ENCODE data around the gene ANKS1A.

Gene ANKS1A

DNA sequence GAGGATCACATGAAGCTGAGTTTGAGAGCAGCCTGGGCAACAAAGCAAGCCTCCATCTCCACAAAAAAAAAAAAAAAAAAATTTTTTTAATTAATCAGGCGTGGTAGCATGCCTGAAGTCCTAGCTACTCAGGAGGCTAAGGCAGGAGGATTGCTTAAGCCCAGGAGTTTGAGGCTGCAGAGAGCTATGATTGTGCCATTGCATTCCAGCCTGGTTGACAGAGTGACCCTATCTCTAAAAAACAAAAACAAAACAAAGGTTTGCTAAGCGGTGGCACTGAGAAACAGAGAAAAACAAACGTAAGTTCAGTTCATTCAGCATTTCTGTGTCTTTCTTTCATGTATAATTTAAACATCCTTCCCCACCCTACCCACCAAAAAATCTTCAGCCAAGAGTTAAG lies 78.4 kb downstream of the ANKS1A start:
- no peak overlapping the region for H3K27ac Mint-ChIP-seq
- H3K4me1 Mint-ChIP-seq (ENCODE audit: low read depth), result no peaks in the 10 kb centered on the region
- no peak overlapping the region for H3K4me3 Mint-ChIP-seq
- no peak for DNase-seq (ENCODE audit: low spot score)
- no peaks in the 10 kb centered on the region for H3K36me3 Mint-ChIP-seq (ENCODE audit: low read depth)
- H3K27me3 Mint-ChIP-seq (ENCODE audit: low read depth), result no peaks in the 10 kb centered on the region
- no peaks in the 10 kb centered on the region for H3K9me3 Mint-ChIP-seq

DNA sequence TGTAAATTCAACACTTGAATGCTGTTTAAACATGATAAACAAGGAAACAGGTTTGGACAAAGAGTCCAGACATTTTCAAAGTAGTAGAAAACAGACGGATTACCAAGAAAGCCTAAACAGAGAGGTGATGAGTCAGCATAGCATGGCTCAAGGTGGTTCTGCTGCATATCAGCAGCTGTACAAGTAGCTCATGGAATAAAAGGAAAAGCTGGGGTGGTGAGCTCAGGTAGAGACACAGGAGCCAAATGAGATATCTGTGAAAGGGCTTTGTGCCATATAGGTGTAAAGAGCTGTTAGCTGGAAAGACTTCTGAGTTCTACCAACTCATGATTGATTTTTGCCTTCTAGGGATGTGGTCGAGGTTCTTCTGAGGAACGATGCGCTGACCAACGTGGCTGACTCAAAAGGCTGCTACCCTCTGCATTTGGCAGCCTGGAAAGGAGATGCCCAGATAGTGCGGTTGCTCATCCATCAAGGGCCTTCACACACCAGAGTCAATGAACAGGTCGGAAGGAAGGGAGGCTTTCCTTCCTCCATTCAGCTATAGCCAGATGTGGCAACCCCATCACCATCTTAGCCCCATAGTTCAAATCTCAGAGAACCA lies 80.7 kb downstream of the ANKS1A start:
- no peaks in the 10 kb centered on the region for H3K9me3 Mint-ChIP-seq
- no peaks in the 10 kb centered on the region for H3K36me3 Mint-ChIP-seq (ENCODE audit: low read depth)
- no peaks in the 10 kb centered on the region for H3K4me1 Mint-ChIP-seq (ENCODE audit: low read depth)
- DNase-seq (ENCODE audit: low spot score), result no peak
- no peaks in the 10 kb centered on the region for H3K27me3 Mint-ChIP-seq (ENCODE audit: low read depth)
- H3K27ac Mint-ChIP-seq, result no peak overlapping the region
- H3K4me3 Mint-ChIP-seq, result no peak overlapping the region

DNA sequence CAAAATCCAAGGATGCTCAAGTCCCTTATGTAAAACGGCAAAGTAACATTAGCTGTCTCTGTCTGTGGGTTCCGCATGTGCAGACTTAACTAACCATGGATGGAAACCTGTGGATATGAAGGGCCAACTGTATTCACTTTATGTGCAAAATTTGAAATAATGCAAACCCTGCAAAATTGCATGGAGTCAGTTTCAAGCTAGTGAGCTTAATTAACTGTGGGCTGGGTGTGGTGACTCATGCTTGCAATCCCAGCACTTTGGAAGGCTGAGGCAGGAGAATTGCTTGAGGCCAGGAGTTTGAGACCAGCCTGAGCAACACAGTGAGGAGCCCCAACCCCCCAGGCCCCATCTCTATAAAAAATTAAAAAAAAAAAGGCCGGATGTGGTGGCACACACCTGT lies 81.4 kb downstream of the ANKS1A start:
- Mint-ChIP-seq H3K9me3 (no peaks in the 10 kb centered on the region), H3K27ac (no peak overlapping the region), H3K27me3 (ENCODE audit: low read depth) (no peaks in the 10 kb centered on the region), H3K4me3 (no peak overlapping the region), H3K4me1 (ENCODE audit: low read depth) (no peaks in the 10 kb centered on the region), H3K36me3 (ENCODE audit: low read depth) (no peaks in the 10 kb centered on the region)
- no peak for DNase-seq (ENCODE audit: low spot score)

DNA sequence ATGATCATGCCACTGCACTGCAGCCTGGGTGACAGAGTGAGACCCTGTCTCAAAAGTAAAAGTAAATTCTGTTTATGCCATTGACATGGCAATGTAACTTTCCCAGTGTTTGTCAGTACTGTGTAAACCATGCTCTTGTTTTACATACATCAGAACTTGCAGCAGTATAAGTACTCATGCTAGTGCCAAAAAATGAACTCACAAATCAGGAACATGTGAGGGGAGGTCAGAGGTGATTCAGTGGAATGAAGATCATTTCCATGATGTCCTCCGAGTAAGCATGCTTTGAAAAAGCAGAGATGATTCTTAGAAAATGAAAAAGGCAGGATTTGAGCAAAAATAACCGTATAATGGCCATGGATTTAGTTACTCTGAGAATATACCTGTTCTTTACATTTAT lies 81.9 kb downstream of the ANKS1A start:
- H3K9me3 Mint-ChIP-seq, result no peaks in the 10 kb centered on the region
- H3K27me3 Mint-ChIP-seq (ENCODE audit: low read depth), result no peaks in the 10 kb centered on the region
- H3K4me1 Mint-ChIP-seq (ENCODE audit: low read depth), result no peaks in the 10 kb centered on the region
- no peak for DNase-seq (ENCODE audit: low spot score)
- H3K27ac Mint-ChIP-seq, result no peak overlapping the region
- no peak overlapping the region for H3K4me3 Mint-ChIP-seq
- H3K36me3 Mint-ChIP-seq (ENCODE audit: low read depth), result no peaks in the 10 kb centered on the region

DNA sequence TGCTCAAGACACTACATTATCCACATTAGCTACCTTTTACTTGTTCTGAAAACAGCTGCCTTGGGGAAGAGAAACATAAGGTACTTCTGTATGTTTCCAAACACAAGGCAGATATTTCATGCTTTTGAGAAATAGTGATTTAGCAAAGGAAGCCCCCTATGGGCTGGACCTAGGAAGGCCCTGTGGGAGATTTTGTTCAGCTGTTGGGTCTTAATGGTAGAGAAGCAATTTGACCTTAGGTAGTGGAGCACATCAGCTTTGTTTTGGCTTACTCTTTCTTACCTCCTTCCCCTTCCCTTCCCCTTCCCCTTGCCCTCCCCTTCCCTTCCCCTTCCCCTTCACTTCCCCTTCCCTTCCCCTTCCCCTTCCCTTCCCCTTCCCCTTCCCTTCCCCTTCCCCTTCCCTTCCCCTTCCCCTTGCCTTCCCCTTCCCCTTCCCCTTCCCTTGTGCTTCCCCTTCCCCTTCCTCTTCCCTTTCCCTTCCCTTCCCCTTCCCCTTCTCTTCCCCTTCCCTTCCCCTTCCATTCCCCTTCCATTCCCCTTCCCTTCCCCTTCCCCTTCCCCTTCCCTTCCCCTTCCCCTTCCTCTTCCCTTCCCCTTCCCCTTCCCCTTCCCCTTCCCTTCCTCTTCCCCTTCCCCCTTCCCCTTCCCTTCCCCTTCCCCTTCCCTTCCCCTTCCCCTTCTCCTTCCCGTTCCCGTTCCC lies 84.6 kb downstream of the ANKS1A start:
- no peak for DNase-seq (ENCODE audit: low spot score)
- H3K4me1 Mint-ChIP-seq (ENCODE audit: low read depth), result no peaks in the 10 kb centered on the region
- no peaks in the 10 kb centered on the region for H3K36me3 Mint-ChIP-seq (ENCODE audit: low read depth)
- no peak overlapping the region for H3K4me3 Mint-ChIP-seq
- H3K27me3 Mint-ChIP-seq (ENCODE audit: low read depth), result no peaks in the 10 kb centered on the region
- H3K9me3 Mint-ChIP-seq, result no peaks in the 10 kb centered on the region
- H3K27ac Mint-ChIP-seq, result no peak overlapping the region

DNA sequence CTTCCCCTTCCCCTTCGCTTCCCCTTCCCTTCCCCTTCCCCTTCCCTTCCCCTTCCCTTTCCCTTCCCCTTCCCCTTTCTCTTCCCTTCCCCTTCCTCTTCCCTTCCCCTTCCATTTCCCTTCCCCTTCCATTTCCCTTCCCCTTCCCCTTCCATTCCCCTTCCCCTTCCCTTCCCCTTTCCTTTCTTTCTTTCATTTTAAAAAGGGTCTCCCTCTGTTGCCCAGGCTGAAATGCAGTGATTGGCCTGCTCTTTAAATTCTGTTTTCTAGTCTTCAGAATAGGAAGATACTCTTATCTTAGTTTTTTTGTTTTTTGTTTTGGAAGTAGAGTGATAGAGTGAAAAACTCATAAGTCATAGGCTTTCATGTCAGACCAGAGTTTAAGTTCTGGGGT lies 85.2 kb downstream of the ANKS1A start:
- Mint-ChIP-seq H3K9me3 (no peaks in the 10 kb centered on the region), H3K36me3 (ENCODE audit: low read depth) (no peaks in the 10 kb centered on the region), H3K27ac (no peak overlapping the region), H3K4me3 (no peak overlapping the region), H3K27me3 (ENCODE audit: low read depth) (no peaks in the 10 kb centered on the region), H3K4me1 (ENCODE audit: low read depth) (no peaks in the 10 kb centered on the region)
- no peak for DNase-seq (ENCODE audit: low spot score)

DNA sequence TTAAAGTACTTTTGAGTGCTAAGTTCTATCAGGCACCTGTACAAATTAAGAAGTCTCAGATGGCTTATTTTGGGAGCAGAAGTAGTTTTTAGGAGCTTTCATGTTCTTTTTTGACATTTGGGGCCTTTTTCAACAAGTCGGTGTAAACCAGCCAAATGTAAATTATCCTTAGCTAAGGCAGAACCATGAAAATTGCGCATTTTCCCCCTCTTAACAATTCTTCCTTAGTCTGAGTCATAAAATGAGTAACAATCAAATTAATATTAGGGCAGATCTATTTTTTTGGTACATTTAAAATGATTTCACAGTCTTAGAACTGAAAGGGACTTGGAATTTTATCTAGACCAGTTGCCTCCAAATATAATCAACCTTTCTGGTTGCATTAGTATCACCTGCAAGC lies 87.2 kb downstream of the ANKS1A start:
- H3K4me3 Mint-ChIP-seq, result no peak overlapping the region
- DNase-seq (ENCODE audit: low spot score), result no peak
- no peaks in the 10 kb centered on the region for H3K9me3 Mint-ChIP-seq
- H3K27me3 Mint-ChIP-seq (ENCODE audit: low read depth), result no peaks in the 10 kb centered on the region
- no peaks in the 10 kb centered on the region for H3K4me1 Mint-ChIP-seq (ENCODE audit: low read depth)
- H3K27ac Mint-ChIP-seq, result no peak overlapping the region
- no peaks in the 10 kb centered on the region for H3K36me3 Mint-ChIP-seq (ENCODE audit: low read depth)

DNA sequence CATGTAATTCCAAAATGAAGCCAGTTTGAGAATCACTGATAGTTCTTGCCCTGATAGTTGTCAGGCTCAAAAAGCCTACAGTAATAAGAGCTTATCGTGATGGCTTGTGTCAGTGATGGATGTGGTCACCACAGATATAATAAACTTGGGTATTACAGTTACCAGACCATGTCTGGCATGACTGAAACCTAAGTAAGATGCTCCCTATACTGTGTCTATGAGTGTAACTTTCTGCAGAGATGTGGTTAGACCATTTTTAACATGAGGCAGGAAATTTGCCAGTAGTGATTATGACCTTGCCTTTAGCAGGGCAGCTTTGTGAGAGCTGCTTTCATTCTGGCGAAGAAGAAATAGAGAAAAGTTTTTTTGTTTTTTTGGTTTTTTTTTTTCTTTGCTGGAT lies 90.2 kb downstream of the ANKS1A start:
- H3K27me3 Mint-ChIP-seq (ENCODE audit: low read depth), result no peaks in the 10 kb centered on the region
- H3K4me1 Mint-ChIP-seq (ENCODE audit: low read depth), result no peaks in the 10 kb centered on the region
- H3K36me3 Mint-ChIP-seq (ENCODE audit: low read depth), result peaks cover 4% of the 10 kb centered on the region
- no peak overlapping the region for H3K27ac Mint-ChIP-seq
- H3K9me3 Mint-ChIP-seq, result no peaks in the 10 kb centered on the region
- no peak for DNase-seq (ENCODE audit: low spot score)
- no peak overlapping the region for H3K4me3 Mint-ChIP-seq

DNA sequence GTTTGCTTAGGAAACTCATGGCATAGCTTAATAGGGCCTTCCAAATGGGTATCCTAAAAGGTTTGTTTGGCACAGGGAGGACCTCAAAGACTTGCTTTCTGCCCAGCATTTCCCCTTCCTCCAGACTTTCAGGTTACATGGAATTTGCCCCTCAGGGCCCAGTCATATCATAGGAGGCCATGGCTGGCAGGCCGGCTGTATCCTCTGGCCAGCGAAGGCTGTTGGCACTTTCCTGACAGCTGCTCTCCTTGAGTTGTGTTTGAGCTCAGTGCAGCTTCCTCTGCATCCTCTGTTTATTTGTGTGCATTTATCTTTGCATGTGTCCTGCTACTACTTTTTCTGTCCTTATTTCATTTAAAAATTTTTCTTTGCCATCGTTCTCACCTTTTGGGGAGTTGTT lies 90.9 kb downstream of the ANKS1A start:
- no peak overlapping the region for H3K4me3 Mint-ChIP-seq
- no peaks in the 10 kb centered on the region for H3K4me1 Mint-ChIP-seq (ENCODE audit: low read depth)
- no peaks in the 10 kb centered on the region for H3K27me3 Mint-ChIP-seq (ENCODE audit: low read depth)
- no peak overlapping the region for H3K27ac Mint-ChIP-seq
- no peak for DNase-seq (ENCODE audit: low spot score)
- peaks cover 4% of the 10 kb centered on the region for H3K36me3 Mint-ChIP-seq (ENCODE audit: low read depth)
- H3K9me3 Mint-ChIP-seq, result no peaks in the 10 kb centered on the region

DNA sequence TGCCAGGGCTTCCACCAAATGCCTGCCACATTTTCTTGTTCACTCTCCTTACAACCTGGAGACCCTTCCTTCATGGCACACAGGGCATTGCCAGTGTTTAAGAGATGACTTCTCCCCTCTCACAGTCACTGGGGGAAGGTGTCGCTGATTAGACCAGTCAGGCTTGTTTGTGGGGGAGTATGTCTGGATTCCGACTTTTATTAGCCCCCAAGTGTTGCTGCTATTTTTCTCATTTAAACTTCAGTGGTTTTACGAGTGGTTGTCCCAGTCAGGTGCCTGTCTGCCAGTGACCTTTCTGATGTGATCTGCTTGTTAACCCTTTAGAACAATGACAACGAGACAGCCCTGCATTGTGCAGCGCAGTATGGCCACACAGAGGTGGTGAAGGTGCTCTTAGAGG lies 92.3 kb downstream of the ANKS1A start:
- Mint-ChIP-seq H3K27me3 (ENCODE audit: low read depth) (no peaks in the 10 kb centered on the region), H3K4me1 (ENCODE audit: low read depth) (no peaks in the 10 kb centered on the region), H3K27ac (no peak overlapping the region), H3K36me3 (ENCODE audit: low read depth) (peaks cover 5% of the 10 kb centered on the region), H3K9me3 (no peaks in the 10 kb centered on the region), H3K4me3 (no peak overlapping the region)
- DNase-seq (ENCODE audit: low spot score), result no peak

DNA sequence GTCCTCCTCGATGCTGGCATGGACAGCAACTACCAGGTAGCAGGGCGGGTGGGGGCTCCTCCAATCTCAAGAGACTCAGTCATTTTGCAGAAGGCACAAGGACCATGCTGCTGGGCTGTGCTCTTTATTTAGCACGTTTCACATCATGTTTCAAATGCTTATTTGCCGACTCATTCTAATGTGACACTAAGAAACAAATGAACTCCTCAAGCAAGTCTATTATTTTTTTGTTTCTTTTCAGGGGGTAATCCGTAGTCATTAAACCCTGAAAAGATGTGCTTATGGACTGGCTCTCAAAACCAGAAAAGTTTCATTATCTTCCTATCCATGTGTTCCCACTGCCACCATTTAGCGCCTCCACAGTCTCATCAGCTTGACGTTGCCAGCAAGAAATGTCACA lies 92.9 kb downstream of the ANKS1A start:
- peaks cover 5% of the 10 kb centered on the region for H3K36me3 Mint-ChIP-seq (ENCODE audit: low read depth)
- DNase-seq (ENCODE audit: low spot score), result no peak
- no peaks in the 10 kb centered on the region for H3K4me1 Mint-ChIP-seq (ENCODE audit: low read depth)
- H3K27ac Mint-ChIP-seq, result no peak overlapping the region
- H3K27me3 Mint-ChIP-seq (ENCODE audit: low read depth), result no peaks in the 10 kb centered on the region
- no peaks in the 10 kb centered on the region for H3K9me3 Mint-ChIP-seq
- H3K4me3 Mint-ChIP-seq, result no peak overlapping the region

DNA sequence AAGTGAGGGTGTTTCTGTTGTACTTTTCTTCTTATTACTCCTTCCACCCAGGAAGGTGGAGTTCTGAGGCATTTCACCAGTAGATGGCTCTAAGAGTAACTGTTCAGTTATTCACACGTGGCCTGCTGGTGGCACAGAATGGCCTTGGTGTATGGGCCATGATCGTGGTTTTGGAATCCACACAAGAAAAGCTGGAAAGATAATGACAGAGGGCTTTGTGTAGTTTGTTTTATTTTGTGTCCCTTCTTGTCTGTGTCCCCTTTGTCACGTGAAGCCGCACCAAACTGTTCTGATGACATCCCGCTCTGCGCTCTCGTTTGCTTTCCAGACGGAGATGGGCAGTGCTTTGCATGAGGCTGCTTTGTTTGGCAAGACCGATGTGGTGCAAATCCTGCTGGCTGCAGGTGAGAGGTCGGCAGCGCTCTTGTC lies 93.4 kb downstream of the ANKS1A start:
- Mint-ChIP-seq H3K4me3 (no peak overlapping the region), H3K27me3 (ENCODE audit: low read depth) (no peaks in the 10 kb centered on the region), H3K4me1 (ENCODE audit: low read depth) (no peaks in the 10 kb centered on the region), H3K36me3 (ENCODE audit: low read depth) (peaks cover 5% of the 10 kb centered on the region), H3K9me3 (no peaks in the 10 kb centered on the region), H3K27ac (no peak overlapping the region)
- no peak for DNase-seq (ENCODE audit: low spot score)

DNA sequence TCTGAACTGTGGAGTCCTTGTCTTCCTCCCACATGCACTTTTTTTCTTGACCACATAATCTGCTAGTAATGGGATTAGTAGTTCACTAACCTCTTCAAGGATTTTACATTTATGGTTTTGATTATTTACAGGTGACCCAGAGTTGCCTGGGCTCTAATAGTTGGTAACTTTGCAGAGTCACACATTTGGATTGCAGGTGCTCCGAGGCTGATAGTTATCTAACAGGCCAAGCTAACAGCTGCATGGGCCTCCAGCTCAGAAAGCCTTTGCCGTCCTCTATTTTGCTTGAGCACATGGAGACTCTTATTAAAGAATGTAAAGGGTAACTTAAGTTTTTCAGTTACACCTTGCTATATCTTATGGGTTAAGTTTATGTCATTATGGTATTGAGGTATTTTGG lies 95.4 kb downstream of the ANKS1A start:
- no peak overlapping the region for H3K27ac Mint-ChIP-seq
- no peaks in the 10 kb centered on the region for H3K27me3 Mint-ChIP-seq (ENCODE audit: low read depth)
- no peak overlapping the region for H3K4me3 Mint-ChIP-seq
- DNase-seq (ENCODE audit: low spot score), result no peak
- no peaks in the 10 kb centered on the region for H3K9me3 Mint-ChIP-seq
- peaks cover 5% of the 10 kb centered on the region for H3K36me3 Mint-ChIP-seq (ENCODE audit: low read depth)
- H3K4me1 Mint-ChIP-seq (ENCODE audit: low read depth), result no peaks in the 10 kb centered on the region

DNA sequence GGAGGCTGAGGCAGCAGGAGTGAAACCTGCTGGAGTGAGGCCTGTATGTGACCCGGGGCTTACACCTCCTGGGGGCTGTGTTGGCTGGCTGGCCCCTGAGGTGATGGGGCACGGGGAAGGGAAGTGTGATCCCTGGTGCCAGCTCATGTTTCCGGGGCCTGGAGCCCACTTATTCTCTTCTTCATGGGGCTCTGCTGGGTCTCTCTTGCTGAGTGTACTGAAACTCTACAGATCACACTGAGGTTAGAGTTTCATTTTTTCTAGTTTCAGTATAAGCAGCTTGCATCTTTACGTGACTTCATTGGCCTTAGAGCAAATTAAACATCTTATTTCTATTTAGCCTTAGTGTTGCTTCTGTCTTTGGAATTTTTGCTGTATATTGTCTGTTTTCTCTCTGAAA lies 96.2 kb downstream of the ANKS1A start:
- no peak for DNase-seq (ENCODE audit: low spot score)
- Mint-ChIP-seq H3K9me3 (no peaks in the 10 kb centered on the region), H3K4me1 (ENCODE audit: low read depth) (no peaks in the 10 kb centered on the region), H3K36me3 (ENCODE audit: low read depth) (peaks cover 5% of the 10 kb centered on the region), H3K27ac (no peak overlapping the region), H3K4me3 (no peak overlapping the region), H3K27me3 (ENCODE audit: low read depth) (no peaks in the 10 kb centered on the region)

DNA sequence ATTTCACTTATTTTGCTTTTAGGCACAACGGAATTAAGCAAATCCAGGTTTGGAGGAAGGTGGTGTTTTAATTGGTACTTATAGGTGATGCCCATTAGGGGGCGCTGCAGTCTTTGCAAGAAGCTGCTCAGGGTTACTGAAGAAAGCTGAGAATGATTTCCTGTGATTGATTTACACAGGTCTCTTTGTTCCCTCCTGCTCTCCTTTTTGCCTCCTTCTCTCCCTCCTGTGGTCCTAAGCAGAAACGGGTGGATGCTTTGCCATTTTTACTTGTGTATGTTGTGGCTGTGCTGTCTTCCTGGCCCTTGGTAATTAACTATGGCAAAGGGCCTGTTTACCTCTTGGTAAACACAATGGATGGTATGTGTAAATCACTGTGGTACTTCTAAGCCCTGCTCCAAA lies 97.8 kb downstream of the ANKS1A start:
- Mint-ChIP-seq H3K27me3 (ENCODE audit: low read depth) (no peaks in the 10 kb centered on the region), H3K4me1 (ENCODE audit: low read depth) (no peaks in the 10 kb centered on the region), H3K9me3 (no peaks in the 10 kb centered on the region), H3K27ac (no peak overlapping the region), H3K4me3 (no peak overlapping the region), H3K36me3 (ENCODE audit: low read depth) (peaks cover 5% of the 10 kb centered on the region)
- peak; percentile 50 for DNase-seq (ENCODE audit: low spot score)
